ENCODE measurements around the gene HS6ST1.

HS6ST1 gene

GRCh38 chr2:128306931-128307460, 11.7 kb downstream of the HS6ST1 start:
- Histone ChIP-seq H3K4me3 (ENCODE audit: low read depth, low read length, poor library complexity, severe bottlenecking) (no peak overlapping the region), H3K9me2 (ENCODE audit: low read depth, low read length) (no peaks in the 10 kb centered on the region), H3F3A (ENCODE audit: insufficient read depth, low read length) (no peaks in the 10 kb centered on the region), H3K36me3 (ENCODE audit: insufficient read depth, low read length) (no peaks in the 10 kb centered on the region), H3K27ac (ENCODE audit: low read depth, low read length, poor library complexity, severe bottlenecking) (no peak overlapping the region), H3K27me3 (ENCODE audit: insufficient read depth, low read length) (no peaks in the 10 kb centered on the region), H4K20me1 (ENCODE audit: insufficient read depth, low read length) (no peaks in the 10 kb centered on the region), H3K9me3 (ENCODE audit: low read length) (no peaks in the 10 kb centered on the region), H3K9ac (ENCODE audit: low read length) (no peak overlapping the region), H3K4me1 (ENCODE audit: insufficient read depth, low read length, severe bottlenecking) (no peaks in the 10 kb centered on the region), H3K79me2 (ENCODE audit: insufficient read depth, low read length) (no peaks in the 10 kb centered on the region), H2AFZ (ENCODE audit: low read length) (no peak overlapping the region), H3K4me2 (ENCODE audit: low read length) (no peak overlapping the region)
- no peak for TF ChIP-seq EZH2 (IDR thresholded peaks at IDR 0.05; ENCODE audit: borderline replicate concordance, low read length)

GRCh38 chr2:128306081-128306930, 12.4 kb downstream of the HS6ST1 start:
- no peaks in the 10 kb centered on the region for H3F3A ChIP-seq (ENCODE audit: insufficient read depth, low read length)
- TF ChIP-seq CTCF (IDR thresholded peaks at IDR 0.05; ENCODE audit: low read length): 0 out of 2 replicates have a peak, but pooled peaks have one; percentile 14
- TF ChIP-seq EZH2 (IDR thresholded peaks at IDR 0.05; ENCODE audit: borderline replicate concordance, low read length): no peak
- H3K27ac ChIP-seq (ENCODE audit: low read depth, low read length, poor library complexity, severe bottlenecking): no peak overlapping the region
- no peaks in the 10 kb centered on the region for H3K79me2 ChIP-seq (ENCODE audit: insufficient read depth, low read length)
- H3K9ac ChIP-seq (ENCODE audit: low read length): no peak overlapping the region
- H2AFZ ChIP-seq (ENCODE audit: low read length): no peak overlapping the region
- H3K4me3 ChIP-seq (ENCODE audit: low read depth, low read length, poor library complexity, severe bottlenecking): no peak overlapping the region
- no peaks in the 10 kb centered on the region for H3K27me3 ChIP-seq (ENCODE audit: insufficient read depth, low read length)
- H3K4me2 ChIP-seq (ENCODE audit: low read length): no peak overlapping the region
- no peaks in the 10 kb centered on the region for H3K9me3 ChIP-seq (ENCODE audit: low read length)
- H3K9me2 ChIP-seq (ENCODE audit: low read depth, low read length): no peaks in the 10 kb centered on the region
- no peaks in the 10 kb centered on the region for H3K36me3 ChIP-seq (ENCODE audit: insufficient read depth, low read length)
- H3K4me1 ChIP-seq (ENCODE audit: insufficient read depth, low read length, severe bottlenecking): no peaks in the 10 kb centered on the region
- no peaks in the 10 kb centered on the region for H4K20me1 ChIP-seq (ENCODE audit: insufficient read depth, low read length)

- H3K9me3 ChIP-seq (ENCODE audit: low read length): no peaks in the 10 kb centered on the region
- H4K20me1 ChIP-seq (ENCODE audit: insufficient read depth, low read length): no peaks in the 10 kb centered on the region
- H3K79me2 ChIP-seq (ENCODE audit: insufficient read depth, low read length): no peaks in the 10 kb centered on the region
- H3K27ac ChIP-seq (ENCODE audit: low read depth, low read length, poor library complexity, severe bottlenecking): no peak overlapping the region
- no peak overlapping the region for H2AFZ ChIP-seq (ENCODE audit: low read length)
- H3F3A ChIP-seq (ENCODE audit: insufficient read depth, low read length): no peaks in the 10 kb centered on the region
- no peak overlapping the region for H3K9ac ChIP-seq (ENCODE audit: low read length)
- no peak overlapping the region for H3K4me2 ChIP-seq (ENCODE audit: low read length)
- no peaks in the 10 kb centered on the region for H3K27me3 ChIP-seq (ENCODE audit: insufficient read depth, low read length)
- no peak for TF ChIP-seq EZH2 (IDR thresholded peaks at IDR 0.05; ENCODE audit: borderline replicate concordance, low read length)
- no peak for TF ChIP-seq CTCF (IDR thresholded peaks at IDR 0.05; ENCODE audit: low read length)
- no peaks in the 10 kb centered on the region for H3K36me3 ChIP-seq (ENCODE audit: insufficient read depth, low read length)
- no peaks in the 10 kb centered on the region for H3K4me1 ChIP-seq (ENCODE audit: insufficient read depth, low read length, severe bottlenecking)
- no peak overlapping the region for H3K4me3 ChIP-seq (ENCODE audit: low read depth, low read length, poor library complexity, severe bottlenecking)
- H3K9me2 ChIP-seq (ENCODE audit: low read depth, low read length): no peaks in the 10 kb centered on the region
These were observed 13.1 kb downstream of the HS6ST1 start for GRCh38 chr2:128305555-128306080.

Measured in OCI-LY1 (cell line).